ENCODE data around the gene PLA2G4A. TPM values are rescaled to one million over a fixed set of nuclear protein-coding genes. Genes with fewer than 3 reads are reported as not detected.

The PLA2G4A gene
- total RNA-seq, 1 donor from 2014 or later: 0.63 TPM

DNA sequence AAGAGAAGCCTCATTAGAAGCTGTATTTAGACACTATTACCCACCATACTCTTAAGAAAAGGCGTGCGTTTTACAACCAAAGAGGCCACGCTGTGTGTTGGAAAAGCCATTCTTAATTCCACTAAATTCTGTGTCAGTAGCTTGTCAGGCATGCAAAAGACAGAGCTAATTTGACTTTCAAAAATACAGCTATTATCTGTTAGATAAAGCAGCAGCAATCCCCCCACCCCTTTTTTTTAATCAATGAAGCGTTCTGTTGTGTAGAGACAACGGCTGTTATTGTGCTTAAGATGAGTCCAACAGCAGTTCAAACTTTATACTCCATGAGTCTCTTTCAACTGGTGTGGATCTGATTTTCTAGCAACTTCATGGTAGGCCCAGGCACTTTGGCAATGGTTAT, 43.5 kb downstream of the PLA2G4A start:
- DNase-seq (ENCODE audit: low spot score) (no peak), ATAC-seq (no peak)

DNA sequence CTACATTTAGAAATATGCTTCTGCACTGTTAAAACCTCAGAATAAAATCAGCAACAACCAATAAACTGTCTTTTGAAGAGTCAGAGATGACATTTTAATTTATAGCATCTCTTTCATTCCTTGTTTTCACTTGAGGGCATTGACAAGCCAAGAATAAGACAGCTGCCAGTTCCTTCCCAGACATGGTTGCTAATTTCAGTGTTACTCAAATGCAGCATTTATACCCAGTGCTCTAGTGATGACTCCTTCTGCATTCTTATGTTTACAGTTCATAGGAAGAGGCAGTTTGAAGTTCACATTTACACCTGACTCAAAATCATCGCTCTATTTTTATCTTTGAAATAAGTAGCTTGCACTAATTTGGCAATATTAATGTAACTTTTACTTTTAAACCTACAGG, 44.9 kb downstream of the PLA2G4A start:
- DNase-seq (ENCODE audit: low spot score) (no peak), ATAC-seq (no peak)

DNA sequence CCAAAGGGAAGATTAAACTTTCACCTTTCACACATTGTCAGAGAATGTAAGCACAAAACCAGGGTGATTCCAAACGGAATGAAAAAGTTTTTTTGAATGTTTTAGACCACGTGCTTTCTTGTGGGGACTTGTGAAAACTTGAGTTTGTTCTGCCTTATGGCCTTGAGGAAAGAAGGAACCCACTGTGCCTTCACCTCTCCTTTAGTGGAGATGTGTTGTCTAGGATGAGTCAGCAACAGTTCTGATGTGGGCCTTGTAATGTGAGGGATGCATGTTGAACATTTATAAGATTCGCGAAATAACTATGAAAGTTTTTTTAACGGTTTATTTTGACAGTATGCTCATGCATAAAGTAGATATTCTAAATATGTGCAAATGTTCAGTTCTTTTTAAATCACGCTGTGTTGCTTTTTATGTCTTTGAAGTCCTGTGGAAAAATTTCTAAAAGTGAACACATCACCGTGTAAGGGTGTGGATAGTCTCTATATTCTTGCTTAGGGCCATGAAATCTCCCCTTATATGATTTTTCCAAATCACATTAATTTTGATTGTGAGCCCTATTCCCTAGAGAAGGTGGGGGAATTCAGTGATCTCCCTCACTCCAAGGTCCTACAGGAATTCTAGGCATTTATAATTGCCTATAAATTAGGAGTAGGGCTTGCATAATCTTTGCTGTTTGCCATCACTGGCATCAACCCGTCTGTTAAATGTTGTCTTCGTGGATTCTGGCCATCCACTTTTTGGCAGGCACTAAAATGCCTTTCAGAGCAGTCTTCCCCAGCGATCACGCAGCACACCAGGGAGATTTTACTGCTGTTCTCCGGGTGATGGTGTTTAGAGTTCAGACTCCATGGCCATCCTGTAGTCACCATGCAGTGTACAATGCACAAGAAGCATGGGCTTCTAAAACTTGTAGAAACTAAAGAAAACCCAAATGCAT, 47.4 kb downstream of the PLA2G4A start:
- ATAC-seq: no peak
- no peak for DNase-seq (ENCODE audit: low spot score)

DNA sequence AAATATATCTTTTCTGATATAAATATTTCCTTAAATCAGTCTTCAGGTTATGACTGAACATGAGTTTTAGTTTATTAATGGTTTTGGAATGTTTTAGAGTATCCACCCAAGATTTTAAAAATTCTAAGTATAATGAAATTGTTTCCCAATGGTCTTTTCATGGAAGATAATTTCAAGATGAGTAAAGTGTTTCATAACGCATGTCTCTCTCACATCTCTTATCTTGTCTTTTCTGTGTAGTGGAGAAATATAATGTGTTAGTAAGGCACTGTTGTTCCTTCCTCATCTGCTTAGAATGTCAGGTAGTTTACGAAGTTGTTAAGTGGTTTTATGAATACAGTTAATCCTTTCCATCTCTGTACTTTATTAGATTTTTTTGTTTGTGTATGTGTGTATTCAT, 49.6 kb downstream of the PLA2G4A start:
- no peak for ATAC-seq
- DNase-seq (ENCODE audit: low spot score): no peak

DNA sequence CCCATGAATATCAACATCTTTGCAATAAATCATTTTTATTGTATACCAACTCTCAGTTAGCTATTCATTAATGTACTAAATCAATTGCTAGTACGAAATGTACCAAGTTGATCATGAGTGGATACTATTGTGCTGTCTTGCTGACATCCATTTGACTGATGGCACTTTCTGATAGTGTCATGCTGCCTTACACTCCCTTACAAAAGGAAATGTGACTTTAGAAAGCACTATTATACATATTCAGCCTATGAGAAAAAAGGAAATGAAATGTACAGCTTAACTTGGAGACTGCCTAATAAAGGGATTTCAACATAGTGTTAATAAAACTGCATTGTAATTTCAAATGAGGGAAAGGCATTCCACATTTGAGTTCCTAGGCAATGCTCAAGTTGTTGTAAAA, 52.2 kb downstream of the PLA2G4A start:
- DNase-seq (ENCODE audit: low spot score) (no peak), ATAC-seq (no peak)

DNA sequence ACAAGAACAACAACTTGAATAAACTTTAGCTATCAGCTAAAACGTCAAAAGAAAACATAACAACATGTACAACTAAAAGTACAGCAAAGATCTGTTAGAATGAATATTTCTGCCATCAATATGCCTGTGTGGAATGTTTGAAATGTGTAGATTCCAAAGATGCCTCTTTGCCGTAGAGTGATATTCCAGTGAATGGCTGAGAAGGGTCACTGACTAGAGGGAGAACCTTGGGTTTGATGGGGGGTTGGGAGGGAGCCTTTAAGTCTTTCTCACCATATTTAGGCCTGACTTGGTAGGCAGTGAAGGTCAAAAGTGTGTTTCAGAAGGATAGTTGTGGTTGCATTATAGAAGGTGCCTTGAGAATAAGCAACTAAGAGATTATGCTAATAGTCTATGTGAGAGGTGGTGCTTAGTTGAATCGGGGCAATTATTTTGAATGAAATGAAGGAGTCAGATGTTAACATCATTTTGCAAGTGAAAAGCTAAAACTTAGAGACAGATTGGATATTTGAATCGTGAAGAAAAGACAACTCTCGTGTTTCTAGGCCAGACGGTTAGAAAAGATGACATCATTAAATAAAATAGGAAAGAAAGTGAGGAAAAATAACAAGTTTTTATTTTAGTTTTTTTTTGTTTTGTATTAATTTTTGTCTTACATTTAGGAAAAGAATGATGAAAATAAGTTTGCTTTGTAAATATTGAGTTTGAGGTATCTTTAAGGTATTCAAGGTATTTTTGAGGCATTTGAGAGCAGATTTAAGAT, 53.8 kb downstream of the PLA2G4A start:
- DNase-seq (ENCODE audit: low spot score) (no peak), ATAC-seq (no peak)

DNA sequence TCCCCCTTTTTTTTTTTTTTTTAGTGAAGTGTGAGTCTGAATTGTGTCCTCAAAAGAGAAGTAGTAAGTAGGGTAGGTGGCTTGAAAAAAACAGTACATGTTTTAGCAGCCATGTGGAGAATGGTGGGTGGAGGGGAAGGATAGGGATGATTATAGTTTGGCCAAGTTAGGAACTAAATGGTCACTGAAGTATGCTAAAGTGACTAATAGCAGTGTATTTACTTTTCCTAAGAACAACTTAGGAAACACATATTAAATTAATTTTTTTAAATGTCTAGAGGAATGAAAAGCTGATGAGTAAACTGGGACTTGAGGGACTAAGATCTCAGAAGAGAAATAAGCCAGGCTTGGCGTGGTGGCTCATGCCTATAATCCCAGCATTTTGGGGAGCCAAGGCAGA, 55.5 kb downstream of the PLA2G4A start:
- ATAC-seq (no peak), DNase-seq (ENCODE audit: low spot score) (no peak)

DNA sequence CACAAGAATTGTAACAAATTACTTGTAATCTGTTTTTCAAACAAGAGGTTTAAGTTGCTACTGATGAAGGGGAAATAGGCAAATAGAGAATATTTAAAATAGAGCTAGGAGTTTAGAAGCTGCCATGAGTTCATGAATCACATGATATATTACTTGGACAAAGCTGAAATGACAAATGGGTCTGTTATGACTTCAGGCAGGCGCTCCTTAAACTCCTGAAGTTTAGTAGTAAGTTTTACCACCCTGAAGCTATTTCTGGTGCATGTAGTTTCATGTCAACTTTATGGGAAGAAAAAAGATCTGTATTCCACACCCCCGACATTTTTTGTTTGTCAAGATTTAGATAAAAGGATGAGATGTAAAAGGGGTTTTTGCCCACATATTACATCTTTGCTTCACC, 58.5 kb downstream of the PLA2G4A start:
- no peak for DNase-seq (ENCODE audit: low spot score)
- ATAC-seq: no peak

DNA sequence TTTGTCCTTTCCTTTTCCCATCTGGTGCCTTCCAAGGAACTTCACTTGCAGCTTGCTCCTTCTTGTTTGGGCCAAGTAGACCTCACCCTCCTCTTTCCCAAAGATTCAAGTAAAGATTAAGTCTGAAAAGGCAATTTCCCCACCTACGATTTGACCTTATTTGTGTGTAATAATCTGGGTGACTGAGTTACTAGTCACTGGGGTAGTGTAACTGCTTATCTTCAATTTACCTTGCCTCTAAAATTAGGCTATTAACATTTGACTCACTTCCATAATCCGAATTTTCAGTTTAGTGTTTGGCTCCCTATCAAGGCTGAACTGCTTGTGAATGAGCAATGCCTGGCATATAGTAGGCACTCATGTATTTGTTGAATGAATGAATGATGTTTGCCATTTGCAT, 59.6 kb downstream of the PLA2G4A start:
- no peak for ATAC-seq
- DNase-seq (ENCODE audit: low spot score): no peak

DNA sequence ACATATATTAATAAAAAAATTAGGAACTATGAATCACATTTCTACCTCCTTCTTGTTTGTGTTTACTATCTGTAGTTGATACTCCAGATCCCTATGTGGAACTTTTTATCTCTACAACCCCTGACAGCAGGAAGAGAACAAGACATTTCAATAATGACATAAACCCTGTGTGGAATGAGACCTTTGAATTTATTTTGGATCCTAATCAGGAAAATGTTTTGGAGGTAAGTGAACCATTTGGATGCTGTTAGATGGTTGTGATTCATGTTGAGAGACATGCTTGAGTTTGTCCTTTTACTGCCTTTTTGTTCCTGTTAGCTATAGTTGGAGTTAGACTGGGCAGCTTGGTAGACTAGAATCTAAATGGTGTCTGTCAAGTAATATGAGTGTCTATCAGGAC, 64.2 kb downstream of the PLA2G4A start:
- DNase-seq (ENCODE audit: low spot score) (no peak), ATAC-seq (no peak)

DNA sequence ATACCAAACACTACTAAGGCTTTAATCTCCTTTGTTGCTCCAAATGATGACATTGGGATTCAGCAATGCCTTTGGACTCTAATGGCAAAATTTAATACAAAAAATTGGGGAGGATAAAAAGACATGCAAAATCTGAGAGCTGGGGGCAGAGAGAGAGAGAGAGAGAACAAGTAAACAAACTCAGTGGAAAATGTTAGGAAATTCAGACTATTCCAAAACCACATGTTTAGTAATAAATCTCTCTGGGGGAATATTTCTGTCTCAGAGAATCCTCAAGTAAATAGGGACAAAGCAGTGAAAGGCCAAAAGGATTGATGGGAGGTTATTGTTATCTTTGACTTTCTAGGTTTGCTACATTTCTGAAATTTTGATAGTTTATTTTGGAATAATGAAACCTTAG, 65.7 kb downstream of the PLA2G4A start:
- ATAC-seq: no peak
- DNase-seq (ENCODE audit: low spot score): no peak

DNA sequence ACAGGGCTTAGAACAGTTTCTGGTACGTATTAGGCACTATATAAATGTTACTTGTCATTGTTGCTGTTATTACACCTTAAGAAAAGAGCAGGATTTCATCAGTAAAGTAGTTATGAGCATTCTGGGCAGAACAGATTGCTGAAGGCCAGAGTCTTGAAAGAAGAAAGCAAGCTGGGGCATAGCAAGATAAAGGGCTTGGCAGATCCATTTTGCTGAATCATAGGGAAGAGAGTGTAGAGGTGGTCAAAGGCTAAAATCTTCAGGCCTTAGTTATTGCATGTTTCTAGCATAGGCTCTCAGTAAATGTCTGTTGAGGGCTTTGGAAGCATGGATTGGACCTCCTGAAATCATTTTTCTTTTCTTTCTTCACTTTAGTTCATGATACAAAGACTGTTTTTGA, 67.5 kb downstream of the PLA2G4A start:
- DNase-seq (ENCODE audit: low spot score) (no peak), ATAC-seq (no peak)

DNA sequence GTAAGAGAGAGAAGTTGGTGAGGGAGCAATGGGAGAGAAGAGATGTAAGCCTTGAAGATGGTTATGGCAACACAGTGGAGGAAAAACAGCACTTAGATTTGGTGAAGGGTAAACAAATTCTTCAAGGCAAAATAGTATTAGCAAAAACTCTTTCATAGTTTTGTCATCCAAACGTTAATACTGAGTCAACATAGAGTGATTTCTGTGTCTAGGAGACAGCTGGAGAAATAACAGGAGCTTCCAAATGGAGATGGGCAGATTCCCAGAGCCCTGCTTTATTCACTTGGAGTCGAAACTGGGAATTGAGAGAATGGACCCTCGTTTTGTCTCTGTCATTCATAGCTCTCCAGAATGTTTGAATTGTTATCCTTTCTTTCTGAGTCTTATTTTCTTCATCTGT, 68.3 kb downstream of the PLA2G4A start:
- no peak for ATAC-seq

DNA sequence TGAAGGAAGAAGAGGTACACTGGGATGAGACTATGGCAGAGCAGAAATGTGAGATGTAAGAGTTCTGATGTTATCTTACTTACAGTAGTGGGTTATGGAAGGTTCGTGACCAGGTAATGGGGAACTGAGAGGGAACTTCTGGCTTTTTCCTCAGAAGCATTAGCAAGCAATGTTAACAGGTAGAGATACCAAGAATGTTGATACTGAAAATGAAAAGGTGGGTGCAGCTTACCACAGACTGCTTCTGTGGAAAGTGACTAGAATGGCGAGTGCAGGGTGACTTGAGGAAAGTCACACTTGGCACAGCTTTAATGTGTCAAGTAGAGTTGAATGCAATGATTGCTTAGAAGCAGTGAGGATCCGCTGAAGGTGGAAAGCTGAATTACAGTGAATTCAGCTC, 70.8 kb downstream of the PLA2G4A start:
- no peak for DNase-seq (ENCODE audit: low spot score)

More for the DNA sequence above, 68.3 kb downstream of the PLA2G4A start:
- DNase-seq (ENCODE audit: low spot score): no peak

DNA sequence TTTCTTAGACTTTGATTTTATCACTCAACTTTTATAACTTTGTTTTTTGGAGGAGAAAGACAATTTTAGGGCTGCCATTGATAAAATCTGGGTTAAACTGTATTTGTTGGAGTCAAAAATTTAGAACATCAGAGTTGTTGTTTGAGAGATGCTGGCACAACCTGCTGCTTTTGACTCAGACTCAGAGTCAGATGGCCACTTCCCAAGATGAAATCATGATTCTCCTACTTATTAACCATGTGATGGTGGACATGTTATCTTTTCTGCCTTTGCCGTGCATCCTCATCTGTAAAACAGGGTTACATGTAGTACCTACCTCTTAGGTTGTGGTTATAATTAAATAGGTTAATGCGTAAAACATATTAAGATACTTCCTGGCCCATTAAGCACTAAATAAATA, 71.2 kb downstream of the PLA2G4A start:
- no peak for ATAC-seq
- DNase-seq (ENCODE audit: low spot score): no peak

More for the DNA sequence above, 70.8 kb downstream of the PLA2G4A start:
- no peak for ATAC-seq

DNA sequence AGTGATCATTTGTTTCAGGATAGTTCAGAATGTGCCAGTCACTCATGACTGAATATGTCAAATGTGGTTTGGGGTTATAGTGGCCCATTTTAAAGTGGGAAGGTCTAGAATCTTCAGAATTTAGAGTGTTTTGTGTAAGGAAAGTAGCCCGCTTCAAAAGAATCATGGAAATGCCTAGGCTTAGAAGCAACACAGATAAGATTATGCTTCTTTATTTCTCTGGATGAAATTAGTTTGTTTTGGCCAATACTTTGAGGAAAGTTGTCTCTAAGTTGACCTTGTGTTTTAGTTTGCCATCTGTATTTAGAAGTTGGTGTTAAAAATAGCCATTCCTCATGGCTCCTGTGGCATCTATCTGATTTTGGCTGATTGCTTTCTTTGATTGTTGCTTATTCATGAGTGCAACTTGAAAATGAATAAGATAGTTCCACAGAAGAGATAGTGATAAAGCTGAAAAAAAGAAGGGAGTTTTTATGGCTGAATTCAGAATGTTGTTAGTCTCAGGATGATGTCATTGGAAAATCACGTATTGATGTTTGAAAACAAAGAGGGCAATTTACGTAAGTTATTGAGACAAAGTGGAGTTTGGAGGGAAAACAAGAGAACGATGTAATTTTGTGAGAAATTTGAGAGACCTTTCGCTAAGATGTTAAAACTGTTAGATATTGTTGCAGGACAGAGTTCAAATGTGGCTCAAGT, 71.9 kb downstream of the PLA2G4A start:
- DNase-seq (ENCODE audit: low spot score) (no peak), ATAC-seq (no peak)

DNA sequence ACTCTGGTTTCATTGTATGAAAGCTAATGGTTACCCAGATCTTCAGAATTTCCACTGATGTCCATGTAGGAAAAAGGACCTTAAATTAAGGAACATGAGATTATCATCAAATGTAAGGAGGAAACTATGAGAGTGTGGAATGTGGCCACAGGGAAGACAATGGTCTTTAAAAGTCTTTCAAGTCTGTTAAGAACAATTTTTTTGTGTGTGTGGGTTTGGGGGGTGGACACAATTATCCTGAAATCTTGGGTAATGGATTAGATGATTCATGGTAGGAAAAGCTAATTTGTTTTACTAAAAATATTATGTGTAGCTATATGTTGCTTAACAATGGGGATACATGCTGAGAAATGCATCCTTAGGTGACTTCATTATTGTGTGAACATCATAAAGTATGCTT, 72.9 kb downstream of the PLA2G4A start:
- ATAC-seq: no peak
- DNase-seq (ENCODE audit: low spot score): no peak

DNA sequence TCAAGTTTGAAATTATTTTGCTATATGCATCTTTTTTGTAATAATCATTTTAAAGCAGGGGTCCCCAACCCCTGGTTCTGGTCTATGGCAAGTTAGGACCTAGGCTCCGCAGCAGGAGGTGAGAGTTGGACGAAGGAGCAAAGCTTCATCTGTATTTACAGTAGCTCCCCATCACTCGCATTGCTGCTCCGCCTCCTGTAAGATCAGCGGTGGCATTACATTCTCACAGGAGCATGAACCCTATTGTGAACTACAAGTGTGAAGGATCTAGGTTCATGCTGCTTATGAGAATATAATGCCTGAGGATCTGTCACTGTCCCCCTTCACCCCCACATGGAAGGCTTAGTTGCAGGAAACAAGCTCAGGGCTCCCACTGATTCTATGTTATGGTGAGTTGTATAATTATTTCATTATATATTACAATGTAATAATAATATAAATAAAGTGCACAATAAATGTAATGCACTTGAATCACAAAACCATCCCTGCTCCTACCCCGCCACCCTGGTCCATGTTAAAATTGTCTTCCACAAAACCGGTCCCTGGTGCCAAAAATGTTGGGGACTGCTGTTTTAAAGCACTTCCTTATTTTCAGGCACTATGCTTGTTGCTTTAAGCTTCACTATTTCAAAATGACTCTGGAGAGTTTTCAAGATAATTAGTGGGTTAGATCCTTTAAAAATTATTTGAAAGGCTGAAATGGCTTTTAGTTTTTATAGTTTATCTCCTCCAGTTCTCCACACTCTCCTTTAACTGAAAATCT, 74.8 kb downstream of the PLA2G4A start:
- ATAC-seq: no peak

DNA sequence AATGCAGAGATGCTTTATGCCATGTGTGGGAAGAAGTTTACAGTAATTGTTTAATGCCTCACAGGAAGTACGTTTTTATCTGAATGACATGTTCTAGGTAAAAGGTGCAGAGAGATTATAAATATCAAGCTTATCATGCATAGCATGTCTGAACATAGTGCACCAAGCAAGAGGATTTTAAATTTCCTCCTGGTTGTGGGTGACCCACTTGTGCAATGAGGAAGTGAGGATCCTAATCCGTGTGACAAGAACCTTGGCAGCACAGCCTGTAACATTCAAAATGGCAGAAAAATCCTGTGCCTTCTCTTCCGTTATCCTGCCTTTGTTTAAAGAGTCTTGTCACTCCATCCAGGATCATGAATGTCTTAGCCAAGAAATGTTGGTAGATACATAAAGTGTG, 75.6 kb downstream of the PLA2G4A start:
- DNase-seq (ENCODE audit: low spot score) (no peak), ATAC-seq (no peak)

More for the DNA sequence above, 74.8 kb downstream of the PLA2G4A start:
- DNase-seq (ENCODE audit: low spot score): no peak

DNA sequence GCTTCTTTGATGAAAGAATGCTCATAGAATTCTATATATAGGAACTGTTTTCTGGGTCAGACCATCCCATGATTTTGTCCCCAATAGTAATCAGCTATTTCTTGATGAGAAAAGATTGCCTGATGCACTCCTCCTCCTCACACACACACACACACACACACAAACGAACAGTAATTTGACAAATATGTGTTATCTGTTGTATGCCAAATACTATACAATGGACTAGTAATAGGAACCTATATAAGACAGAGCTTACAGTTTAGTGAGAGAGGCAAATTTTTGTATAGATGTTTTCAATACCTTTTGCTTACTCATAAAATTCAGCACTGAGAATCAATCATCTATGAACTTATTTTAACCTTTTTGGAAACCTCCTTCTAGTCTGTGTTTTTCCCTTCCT, 76.8 kb downstream of the PLA2G4A start:
- ATAC-seq (no peak), DNase-seq (ENCODE audit: low spot score) (no peak)

DNA sequence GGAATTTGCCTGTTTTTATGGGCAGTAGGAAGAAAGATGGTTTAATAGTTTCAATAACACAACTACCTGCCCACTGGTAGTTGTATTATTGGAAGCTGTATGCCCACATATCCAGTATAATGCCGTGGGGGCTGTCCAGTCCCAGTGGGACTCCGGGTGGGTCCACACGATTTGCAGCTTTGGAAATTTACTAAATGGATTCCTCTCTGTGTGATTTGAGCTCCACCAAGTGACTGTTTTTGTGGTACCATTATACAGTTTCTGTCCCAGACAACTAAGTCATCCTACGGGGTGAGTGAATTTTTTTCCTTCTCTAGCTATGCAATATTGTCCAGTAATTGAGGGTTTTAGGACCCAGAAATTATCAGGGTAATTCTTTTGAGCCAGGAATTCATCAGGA, 86.8 kb downstream of the PLA2G4A start:
- DNase-seq (ENCODE audit: low spot score) (no peak), ATAC-seq (no peak)
